Large intestine (tissue), 12 donors: Measurements from ENCODE around the gene FANCL. TPM values are rescaled to one million over a fixed set of nuclear protein-coding genes. Genes with fewer than 3 reads are reported as not detected.
A peak's percentile ranks its signal among the peaks of the same experiment; 100 is the strongest.
"Not testable (repeated sequence)": the region's sequence is repeated elsewhere in the genome, so short reads cannot be mapped to it uniquely, and the experiment has no call there.

Experiments used
- DNase-seq, 2 donors: peaks; one replicate each; pipeline versions ENCODE4 v3.0.0 to v3.0.0-alpha.2; 2013
- H3K27ac ChIP-seq: one replicate; pipeline ENCODE4 v1.5.1; 2013; ENCODE audit warnings: low read length
- H3K27me3 ChIP-seq: 2 replicates; pipeline ENCODE4 v1.6.1; 2013; ENCODE audit warnings: low read length; ENCODE audit not compliant: control insufficient read depth, insufficient read depth
- H3K36me3 ChIP-seq: 2 replicates; pipeline ENCODE4 v1.6.1; 2013; ENCODE audit warnings: low read length; ENCODE audit not compliant: control insufficient read depth, insufficient read depth
- H3K4me1 ChIP-seq: one replicate; pipeline ENCODE4 v1.6.1; 2013; ENCODE audit warnings: low read length; ENCODE audit not compliant: control insufficient read depth, insufficient read depth
- H3K4me3 ChIP-seq: one replicate; pipeline ENCODE4 v1.5.1; 2013; ENCODE audit warnings: low read length
- H3K9me3 ChIP-seq: one replicate; pipeline ENCODE4 v1.6.1; 2013; ENCODE audit warnings: mild to moderate bottlenecking, low read depth, low read length, moderate library complexity; ENCODE audit not compliant: control insufficient read depth
- WGBS: methylation state at CpG from one replicate; pipeline ENCODE4 v1.1.5; 2013; ENCODE audit warnings: low lambda C conversion rate; ENCODE audit not compliant: insufficient coverage; 5-methylcytosine and 5-hydroxymethylcytosine counted together
- long read RNA-seq, 11 donors: transcript quantifications; one replicate each; lab custom pipeline, GENCODE V29; 2026
- polyA plus RNA-seq: library from polyadenylated mRNA; unstranded; fragments of 120-200 nt; gene quantifications from one replicate; pipeline ENCODE4 v1.2.1, GENCODE V29; 2013

FANCL gene
- polyA plus RNA-seq: 49.4 TPM
- long read RNA-seq, donor 1, partial matches to known transcripts: 0 of 1 reads
- long read RNA-seq, donor 1, other reads (novel, unspliced or antisense): 0 of 1 reads
- long read RNA-seq, donor 2, partial matches to known transcripts: 0 of 5 reads
- long read RNA-seq, donor 2, other reads (novel, unspliced or antisense): 0 of 5 reads
- long read RNA-seq, donor 3: 0 reads
- long read RNA-seq, donor 4: 0 reads
- long read RNA-seq, donor 5, transcript FANCL-201 (14 exons, 1,683 nt): major isoform, 5 of 8 reads
- long read RNA-seq, donor 5, partial matches to known transcripts: 0 of 8 reads
- long read RNA-seq, donor 5, other reads (novel, unspliced or antisense): 0 of 8 reads
- long read RNA-seq, donor 6, transcript FANCL-201 (14 exons, 1,683 nt): major isoform, 7 of 13 reads
- long read RNA-seq, donor 6, partial matches to known transcripts: 6 of 13 reads
- long read RNA-seq, donor 6, other reads (novel, unspliced or antisense): 0 of 13 reads
- long read RNA-seq, donor 7, partial matches to known transcripts: 0 of 6 reads
- long read RNA-seq, donor 7, other reads (novel, unspliced or antisense): 0 of 6 reads
- long read RNA-seq, donor 8, transcript FANCL-201 (14 exons, 1,683 nt): major isoform, 5 of 16 reads
- long read RNA-seq, donor 8, partial matches to known transcripts: 5 of 16 reads
- long read RNA-seq, donor 8, other reads (novel, unspliced or antisense): 0 of 16 reads
- long read RNA-seq, donor 9, transcript FANCL-201 (14 exons, 1,683 nt): major isoform, 10 of 23 reads
- long read RNA-seq, donor 9, partial matches to known transcripts: 5 of 23 reads
- long read RNA-seq, donor 9, other reads (novel, unspliced or antisense): 5 of 23 reads
- long read RNA-seq, donor 10, transcript FANCL-201 (14 exons, 1,683 nt): major isoform, 7 of 15 reads
- long read RNA-seq, donor 10, partial matches to known transcripts: 7 of 15 reads
- long read RNA-seq, donor 10, other reads (novel, unspliced or antisense): 0 of 15 reads
- long read RNA-seq, donor 11, partial matches to known transcripts: 0 of 4 reads
- long read RNA-seq, donor 11, other reads (novel, unspliced or antisense): 0 of 4 reads

- no peaks in the 10 kb centered on the region for H3K36me3 ChIP-seq
- H3K27ac ChIP-seq: peak within 1 kb of the TSS; percentile 92
- H3K27me3 ChIP-seq: peaks cover 7% of the 10 kb centered on the region
- 0% methylated on average over 8 of the region's 59 CpGs for WGBS
- no peaks in the 10 kb centered on the region for H3K4me1 ChIP-seq
- DNase-seq: peak; percentile 91 to 93
- peak within 1 kb of the TSS; percentile 83 for H3K4me3 ChIP-seq
- H3K9me3 ChIP-seq: no peaks in the 10 kb centered on the region
Observed at GRCh38 chr2:58240670-58241545, at the start of gene FANCL. Gene FANCL (minus strand): TSS chr2:58241325. CDS start chr2:58241313, 12 bp downstream.

- Histone ChIP-seq H3K4me1 (no peaks in the 10 kb centered on the region), H3K4me3 (no peak overlapping the region), H3K36me3 (no peaks in the 10 kb centered on the region), H3K27ac (no peak overlapping the region), H3K27me3 (no peaks in the 10 kb centered on the region), H3K9me3 (no peaks in the 10 kb centered on the region)
- DNase-seq: no peak
- 92% methylated on average over 2 of the region's 3 CpGs for WGBS
Observed at GRCh38 chr2:58289029-58289428, 47.9 kb upstream of the FANCL start.

- Histone ChIP-seq H3K27ac (no peak overlapping the region), H3K4me1 (no peaks in the 10 kb centered on the region), H3K9me3 (no peaks in the 10 kb centered on the region), H3K36me3 (no peaks in the 10 kb centered on the region), H3K4me3 (no peak overlapping the region), H3K27me3 (no peaks in the 10 kb centered on the region)
- no peak for DNase-seq
Observed at GRCh38 chr2:58283931-58284330, 42.8 kb upstream of the FANCL start.

- H3K9me3 ChIP-seq, H3K27ac ChIP-seq, DNase-seq, H3K27me3 ChIP-seq, H3K4me1 ChIP-seq, H3K36me3 ChIP-seq, H3K4me3 ChIP-seq: not testable (repeated sequence)
- WGBS: no CpG with 5 or more reads among the region's 3 CpGs
Observed at GRCh38 chr2:58275144-58275543, 34.0 kb upstream of the FANCL start.

GRCh38 chr2:58271826-58272225, 30.7 kb upstream of the FANCL start:
- Histone ChIP-seq H3K36me3 (no peaks in the 10 kb centered on the region), H3K27me3 (no peaks in the 10 kb centered on the region), H3K27ac (no peak overlapping the region), H3K4me1 (no peaks in the 10 kb centered on the region), H3K4me3 (no peak overlapping the region), H3K9me3 (no peaks in the 10 kb centered on the region)
- DNase-seq: no peak
- WGBS: 88% methylated on average over 1 of the region's 1 CpG

- H3K27ac ChIP-seq: no peak overlapping the region
- WGBS: 90% methylated on average over 2 of the region's 4 CpGs
- H3K4me3 ChIP-seq: no peak overlapping the region
- no peaks in the 10 kb centered on the region for H3K9me3 ChIP-seq
- H3K36me3 ChIP-seq: no peaks in the 10 kb centered on the region
- no peaks in the 10 kb centered on the region for H3K27me3 ChIP-seq
- no peak for DNase-seq
- no peaks in the 10 kb centered on the region for H3K4me1 ChIP-seq
Observed at GRCh38 chr2:58268685-58269084, 27.6 kb upstream of the FANCL start.

- Histone ChIP-seq H3K27me3 (no peaks in the 10 kb centered on the region), H3K9me3 (no peaks in the 10 kb centered on the region), H3K4me1 (no peaks in the 10 kb centered on the region), H3K4me3 (no peak overlapping the region), H3K36me3 (no peaks in the 10 kb centered on the region), H3K27ac (no peak overlapping the region)
- WGBS: no CpG with 5 or more reads among the region's 2 CpGs
- no peak for DNase-seq
Observed at GRCh38 chr2:58266211-58266610, 25.1 kb upstream of the FANCL start.

- DNase-seq: no peak
- Histone ChIP-seq H3K4me3 (no peak overlapping the region), H3K36me3 (no peaks in the 10 kb centered on the region), H3K27ac (no peak overlapping the region), H3K9me3 (no peaks in the 10 kb centered on the region), H3K4me1 (no peaks in the 10 kb centered on the region), H3K27me3 (no peaks in the 10 kb centered on the region)
- WGBS: no CpG with 5 or more reads among the region's 1 CpG
Observed at GRCh38 chr2:58261209-58261608, 20.1 kb upstream of the FANCL start.

- not testable (repeated sequence) for H3K27ac ChIP-seq, H3K4me1 ChIP-seq, H3K36me3 ChIP-seq, H3K27me3 ChIP-seq, H3K4me3 ChIP-seq, H3K9me3 ChIP-seq, DNase-seq
- no CpG with 5 or more reads among the region's 1 CpG for WGBS
Observed at GRCh38 chr2:58258456-58258855, 17.3 kb upstream of the FANCL start.
